HEK293 (cell line): Measurements from ENCODE around the gene TRAF4.

ENCODE experiments used
- CTCF ChIA-PET: fragments of 350-600 bp; formaldehyde crosslinking; extraction: SDS; loops from one replicate; lab custom pipeline; 2021; ENCODE audit warnings: antibody characterized with exemption; lab: Yijun Ruan, JAX
- POLR2A ChIA-PET: fragments of 300-600 bp; formaldehyde crosslinking; extraction: SDS; loops from one replicate; lab custom pipeline; 2020; ENCODE audit warnings: antibody characterized with exemption, inconsistent platforms; lab: Yijun Ruan, JAX
- H3K27ac ChIP-seq: fragments of 200-500 bp; sonication (Bioruptor generic); 2 replicates; pipeline ENCODE4 v1.5.1; 2014; ENCODE audit warnings: low read depth, low read length, control low read depth, inconsistent platforms; ENCODE audit errors: extremely low read depth
- H3K36me3 ChIP-seq, 2 experiments: fragments of 200-500 bp in 1 of 2; sonication (Bioruptor generic) in 1 of 2; 1 replicate in 1 of 2; 2 replicates in 1 of 2; pipeline ENCODE4 v1.5.1; 2014 to 2017; ENCODE audit warnings: inconsistent platforms in 2 of 2, low read length in 2 of 2; ENCODE audit not compliant: control insufficient read depth in 2 of 2, insufficient read depth in 1 of 2
- H3K4me1 ChIP-seq: fragments of 200-500 bp; sonication (Bioruptor generic); 2 replicates; pipeline ENCODE4 v1.5.1; 2014; ENCODE audit warnings: mild to moderate bottlenecking, low read length, inconsistent platforms; ENCODE audit not compliant: control insufficient read depth, insufficient read depth
- H3K4me3 ChIP-seq: 2 replicates; pipeline ENCODE4 v1.5.1; 2011; ENCODE audit warnings: low read depth, mild to moderate bottlenecking, control low read depth, low read length, moderate library complexity
- H3K9me3 ChIP-seq: fragments of 200-500 bp; sonication (Bioruptor generic); 2 replicates; pipeline ENCODE4 v1.5.1; 2014; ENCODE audit warnings: low read depth, low read length, inconsistent platforms; ENCODE audit not compliant: control insufficient read depth, insufficient read depth
- KLF10 ChIP-seq: fragments of 450-650 bp; IDR thresholded peaks from 2 replicates; pipeline ENCODE4 v1.5.1; 2018; ENCODE audit warnings: missing biosample characterization, mild to moderate bottlenecking, missing genetic modification characterization
- SCRT1 ChIP-seq: fragments of 450-650 bp; formaldehyde crosslinking; IDR thresholded peaks from 2 replicates; pipeline ENCODE4 v1.5.1; 2016; ENCODE audit warnings: missing biosample characterization, missing genetic modification characterization, borderline replicate concordance
- ZNF23 ChIP-seq: fragments of 450-650 bp; formaldehyde crosslinking; IDR thresholded peaks from 2 replicates; pipeline ENCODE4 v1.5.1; 2016; ENCODE audit warnings: missing biosample characterization, missing genetic modification characterization, borderline replicate concordance
- ZNF274 ChIP-seq, 2 experiments: fragments of 200-500 bp in 1 of 2; fragments of 450-650 bp in 1 of 2; sonication (Bioruptor generic) in 1 of 2; formaldehyde crosslinking in 1 of 2; IDR thresholded peaks; 2 replicates each; pipeline versions ENCODE4 v1.5.1 to v1.6.1; 2014 to 2016; ENCODE audit warnings: borderline replicate concordance in 1 of 2, inconsistent platforms in 1 of 2, low read length in 1 of 2, missing biosample characterization in 1 of 2, missing genetic modification characterization in 1 of 2
- ZNF544 ChIP-seq: fragments of 450-650 bp; formaldehyde crosslinking; IDR thresholded peaks from 2 replicates; pipeline ENCODE4 v1.5.0; 2017; ENCODE audit warnings: missing biosample characterization, missing genetic modification characterization
- ZNF600 ChIP-seq: fragments of 450-650 bp; formaldehyde crosslinking; IDR thresholded peaks from 2 replicates; pipeline ENCODE4 v1.5.1; 2016; ENCODE audit warnings: missing biosample characterization, missing genetic modification characterization
- ZNF76 ChIP-seq: fragments of 450-650 bp; formaldehyde crosslinking; IDR thresholded peaks from 2 replicates; pipeline ENCODE4; 2016; ENCODE audit warnings: low read depth, missing biosample characterization, missing genetic modification characterization, borderline replicate concordance
- ZNF791 ChIP-seq: fragments of 450-650 bp; formaldehyde crosslinking; IDR thresholded peaks from 2 replicates; pipeline ENCODE4 v1.5.1; 2016; ENCODE audit warnings: missing biosample characterization, missing genetic modification characterization
- TF ChIP-seq, protein P1 (sequence below): fragments of 450-650 bp; formaldehyde crosslinking; IDR thresholded peaks from 2 replicates; pipeline ENCODE4 v1.5.1; 2016; ENCODE audit warnings: missing biosample characterization, missing genetic modification characterization
- TF ChIP-seq, protein P2 (sequence below): fragments of 450-650 bp; IDR thresholded peaks from 2 replicates; pipeline ENCODE4 v1.5.1; 2018; ENCODE audit warnings: missing biosample characterization, missing genetic modification characterization
- TF ChIP-seq, protein P3 (sequence below): fragments of 450-650 bp; formaldehyde crosslinking; IDR thresholded peaks from 2 replicates; pipeline ENCODE4 v1.5.1; 2016; ENCODE audit warnings: missing biosample characterization, missing genetic modification characterization, borderline replicate concordance
- TF ChIP-seq, protein P4 (sequence below): fragments of 450-650 bp; formaldehyde crosslinking; IDR thresholded peaks from 2 replicates; pipeline ENCODE4 v1.5.1; 2016; ENCODE audit warnings: missing biosample characterization, missing genetic modification characterization
- TF ChIP-seq, protein P5 (sequence below): fragments of 450-650 bp; formaldehyde crosslinking; IDR thresholded peaks from 2 replicates; pipeline ENCODE4 v1.5.1; 2016; ENCODE audit warnings: missing biosample characterization, missing genetic modification characterization

TRAF4 gene

DNA sequence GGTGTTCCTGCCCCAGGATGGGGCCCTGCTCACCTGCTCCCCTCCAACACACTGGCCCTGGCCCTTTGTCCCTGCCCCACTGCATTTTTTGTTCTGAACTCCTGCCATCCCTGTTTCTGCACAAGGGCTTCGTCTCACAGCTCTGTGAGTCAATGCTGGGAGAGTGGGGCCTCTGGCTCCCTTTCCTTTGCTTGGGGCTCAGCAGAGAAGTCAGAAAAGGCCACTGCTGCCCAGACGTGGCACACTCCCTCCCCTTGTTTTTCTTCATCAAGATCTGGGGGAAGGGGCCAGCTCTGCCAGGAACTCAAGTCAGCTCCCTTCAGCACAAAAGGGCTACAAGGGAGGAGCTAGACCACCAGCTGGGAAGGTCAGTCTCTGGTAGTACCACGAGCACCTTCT lies 41.1 kb upstream of the TRAF4 start:
- ChIA-PET CTCF (interaction anchor here (2.0 kb wide), 1 partner anchor 9 kb away, joined by 6 read pairs; the partner anchor contains the start of gene PROCA1), POLR2A (interaction anchor here (1.4 to 10.5 kb wide), 6 partner anchors 8 to 49 kb away, joined by 4 to 190 read pairs (median 6); partner anchors contain the start of genes PROCA1 and RPL23A)
- Histone ChIP-seq H3K27ac (peak overlapping the region; percentile 5; the same call in 1 of the 2 replicates), H3K4me3 (no peak overlapping the region), H3K4me1 (no peaks in the 10 kb centered on the region), H3K9me3 (no peaks in the 10 kb centered on the region), H3K36me3 (peaks cover 8 to 85% of the 10 kb centered on the region in 2 experiments)
- TF ChIP-seq KLF10 (tag by site-specific recombination) (no peak), ZNF274 (IDR thresholded peaks at IDR 0.05; ENCODE audit: low read length) (no peak), ZNF274 (tag by site-specific recombination; IDR thresholded peaks at IDR 0.05; ENCODE audit: borderline replicate concordance) (no peak), SCRT1 (tag by site-specific recombination) (no peak), ZNF791 (tag by site-specific recombination) (no peak), ZNF544 (no peak), ZNF76 (tag by site-specific recombination) (no peak), ZNF23 (no peak), ZNF600 (tag by site-specific recombination) (no peak; the same call in 1 of the 2 replicates)
- TF ChIP-seq, protein P1, sequence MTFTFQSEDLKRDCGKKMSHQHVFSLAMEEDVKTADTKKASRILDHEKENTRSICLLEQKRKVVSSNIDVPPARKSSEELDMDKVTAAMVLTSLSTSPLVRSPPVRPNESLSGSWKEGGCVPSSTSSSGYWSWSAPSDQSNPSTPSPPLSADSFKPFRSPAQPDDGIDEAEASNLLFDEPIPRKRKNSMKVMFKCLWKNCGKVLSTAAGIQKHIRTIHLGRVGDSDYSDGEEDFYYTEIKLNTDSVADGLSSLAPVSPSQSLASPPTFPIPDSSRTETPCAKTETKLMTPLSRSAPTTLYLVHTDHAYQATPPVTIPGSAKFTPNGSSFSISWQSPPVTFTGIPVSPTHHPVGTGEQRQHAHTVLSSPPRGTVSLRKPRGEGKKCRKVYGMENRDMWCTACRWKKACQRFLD (tag by site-specific recombination) = no peak
- TF ChIP-seq, protein P2, sequence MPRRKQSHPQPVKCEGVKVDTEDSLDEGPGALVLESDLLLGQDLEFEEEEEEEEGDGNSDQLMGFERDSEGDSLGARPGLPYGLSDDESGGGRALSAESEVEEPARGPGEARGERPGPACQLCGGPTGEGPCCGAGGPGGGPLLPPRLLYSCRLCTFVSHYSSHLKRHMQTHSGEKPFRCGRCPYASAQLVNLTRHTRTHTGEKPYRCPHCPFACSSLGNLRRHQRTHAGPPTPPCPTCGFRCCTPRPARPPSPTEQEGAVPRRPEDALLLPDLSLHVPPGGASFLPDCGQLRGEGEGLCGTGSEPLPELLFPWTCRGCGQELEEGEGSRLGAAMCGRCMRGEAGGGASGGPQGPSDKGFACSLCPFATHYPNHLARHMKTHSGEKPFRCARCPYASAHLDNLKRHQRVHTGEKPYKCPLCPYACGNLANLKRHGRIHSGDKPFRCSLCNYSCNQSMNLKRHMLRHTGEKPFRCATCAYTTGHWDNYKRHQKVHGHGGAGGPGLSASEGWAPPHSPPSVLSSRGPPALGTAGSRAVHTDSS (tag by site-specific recombination) = no peak
- TF ChIP-seq, protein P3, sequence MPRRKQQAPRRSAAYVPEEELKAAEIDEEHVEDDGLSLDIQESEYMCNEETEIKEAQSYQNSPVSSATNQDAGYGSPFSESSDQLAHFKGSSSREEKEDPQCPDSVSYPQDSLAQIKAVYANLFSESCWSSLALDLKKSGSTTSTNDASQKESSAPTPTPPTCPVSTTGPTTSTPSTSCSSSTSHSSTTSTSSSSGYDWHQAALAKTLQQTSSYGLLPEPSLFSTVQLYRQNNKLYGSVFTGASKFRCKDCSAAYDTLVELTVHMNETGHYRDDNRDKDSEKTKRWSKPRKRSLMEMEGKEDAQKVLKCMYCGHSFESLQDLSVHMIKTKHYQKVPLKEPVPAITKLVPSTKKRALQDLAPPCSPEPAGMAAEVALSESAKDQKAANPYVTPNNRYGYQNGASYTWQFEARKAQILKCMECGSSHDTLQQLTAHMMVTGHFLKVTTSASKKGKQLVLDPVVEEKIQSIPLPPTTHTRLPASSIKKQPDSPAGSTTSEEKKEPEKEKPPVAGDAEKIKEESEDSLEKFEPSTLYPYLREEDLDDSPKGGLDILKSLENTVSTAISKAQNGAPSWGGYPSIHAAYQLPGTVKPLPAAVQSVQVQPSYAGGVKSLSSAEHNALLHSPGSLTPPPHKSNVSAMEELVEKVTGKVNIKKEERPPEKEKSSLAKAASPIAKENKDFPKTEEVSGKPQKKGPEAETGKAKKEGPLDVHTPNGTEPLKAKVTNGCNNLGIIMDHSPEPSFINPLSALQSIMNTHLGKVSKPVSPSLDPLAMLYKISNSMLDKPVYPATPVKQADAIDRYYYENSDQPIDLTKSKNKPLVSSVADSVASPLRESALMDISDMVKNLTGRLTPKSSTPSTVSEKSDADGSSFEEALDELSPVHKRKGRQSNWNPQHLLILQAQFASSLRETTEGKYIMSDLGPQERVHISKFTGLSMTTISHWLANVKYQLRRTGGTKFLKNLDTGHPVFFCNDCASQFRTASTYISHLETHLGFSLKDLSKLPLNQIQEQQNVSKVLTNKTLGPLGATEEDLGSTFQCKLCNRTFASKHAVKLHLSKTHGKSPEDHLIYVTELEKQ (tag by site-specific recombination) = no peak
- TF ChIP-seq, protein P4, sequence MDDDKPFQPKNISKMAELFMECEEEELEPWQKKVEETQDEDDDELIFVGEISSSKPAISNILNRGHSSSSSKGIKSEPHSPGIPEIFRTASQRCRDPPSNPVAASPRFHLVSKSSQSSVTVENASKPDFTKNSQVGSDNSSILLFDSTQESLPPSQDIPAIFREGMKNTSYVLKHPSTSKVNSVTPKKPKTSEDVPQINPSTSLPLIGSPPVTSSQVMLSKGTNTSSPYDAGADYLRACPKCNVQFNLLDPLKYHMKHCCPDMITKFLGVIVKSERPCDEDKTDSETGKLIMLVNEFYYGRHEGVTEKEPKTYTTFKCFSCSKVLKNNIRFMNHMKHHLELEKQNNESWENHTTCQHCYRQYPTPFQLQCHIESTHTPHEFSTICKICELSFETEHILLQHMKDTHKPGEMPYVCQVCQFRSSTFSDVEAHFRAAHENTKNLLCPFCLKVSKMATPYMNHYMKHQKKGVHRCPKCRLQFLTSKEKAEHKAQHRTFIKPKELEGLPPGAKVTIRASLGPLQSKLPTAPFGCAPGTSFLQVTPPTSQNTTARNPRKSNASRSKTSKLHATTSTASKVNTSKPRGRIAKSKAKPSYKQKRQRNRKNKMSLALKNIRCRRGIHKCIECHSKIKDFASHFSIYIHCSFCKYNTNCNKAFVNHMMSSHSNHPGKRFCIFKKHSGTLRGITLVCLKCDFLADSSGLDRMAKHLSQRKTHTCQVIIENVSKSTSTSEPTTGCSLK (tag by site-specific recombination) = no peak
- TF ChIP-seq, protein P5, sequence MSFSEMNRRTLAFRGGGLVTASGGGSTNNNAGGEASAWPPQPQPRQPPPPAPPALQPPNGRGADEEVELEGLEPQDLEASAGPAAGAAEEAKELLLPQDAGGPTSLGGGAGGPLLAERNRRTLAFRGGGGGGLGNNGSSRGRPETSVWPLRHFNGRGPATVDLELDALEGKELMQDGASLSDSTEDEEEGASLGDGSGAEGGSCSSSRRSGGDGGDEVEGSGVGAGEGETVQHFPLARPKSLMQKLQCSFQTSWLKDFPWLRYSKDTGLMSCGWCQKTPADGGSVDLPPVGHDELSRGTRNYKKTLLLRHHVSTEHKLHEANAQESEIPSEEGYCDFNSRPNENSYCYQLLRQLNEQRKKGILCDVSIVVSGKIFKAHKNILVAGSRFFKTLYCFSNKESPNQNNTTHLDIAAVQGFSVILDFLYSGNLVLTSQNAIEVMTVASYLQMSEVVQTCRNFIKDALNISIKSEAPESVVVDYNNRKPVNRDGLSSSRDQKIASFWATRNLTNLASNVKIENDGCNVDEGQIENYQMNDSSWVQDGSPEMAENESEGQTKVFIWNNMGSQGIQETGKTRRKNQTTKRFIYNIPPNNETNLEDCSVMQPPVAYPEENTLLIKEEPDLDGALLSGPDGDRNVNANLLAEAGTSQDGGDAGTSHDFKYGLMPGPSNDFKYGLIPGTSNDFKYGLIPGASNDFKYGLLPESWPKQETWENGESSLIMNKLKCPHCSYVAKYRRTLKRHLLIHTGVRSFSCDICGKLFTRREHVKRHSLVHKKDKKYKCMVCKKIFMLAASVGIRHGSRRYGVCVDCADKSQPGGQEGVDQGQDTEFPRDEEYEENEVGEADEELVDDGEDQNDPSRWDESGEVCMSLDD (tag by site-specific recombination) = no peak
